Loucy (cell line): Measurements from ENCODE around the gene EEF1AKMT1.

Experiments used
- H2AFZ ChIP-seq: fragments of 200-600 bp; sonication (generic); 2 replicates; pipeline ENCODE4 v1.6.0; 2016; ENCODE audit warnings: antibody characterized with exemption, mild to moderate bottlenecking, low read length, moderate library complexity
- H3F3A ChIP-seq: fragments of 200-600 bp; 2 replicates; pipeline ENCODE4 v1.6.0; 2016; ENCODE audit warnings: antibody characterized with exemption, low read depth, mild to moderate bottlenecking
- H3K27me3 ChIP-seq: fragments of 200-600 bp; sonication (generic); 2 replicates; pipeline ENCODE4 v1.6.1; 2014; ENCODE audit warnings: low read length, mild to moderate bottlenecking; ENCODE audit not compliant: insufficient read depth, poor library complexity, severe bottlenecking
- H3K36me3 ChIP-seq: fragments of 200-600 bp; sonication (generic); 2 replicates; pipeline ENCODE4 v1.6.1; 2016; ENCODE audit warnings: low read length; ENCODE audit not compliant: insufficient read depth
- H3K4me1 ChIP-seq: fragments of 200-600 bp; sonication (generic); 2 replicates; pipeline ENCODE4 v1.5.1; 2014; ENCODE audit warnings: low read length, mild to moderate bottlenecking; ENCODE audit not compliant: insufficient read depth, poor library complexity, severe bottlenecking
- H3K4me2 ChIP-seq: fragments of 200-600 bp; sonication (generic); 2 replicates; pipeline ENCODE4 v1.6.0; 2014; ENCODE audit warnings: antibody characterized with exemption, low read length, low read depth, mild to moderate bottlenecking; ENCODE audit not compliant: poor library complexity, severe bottlenecking
- H3K4me3 ChIP-seq: fragments of 200-600 bp; sonication (generic); 2 replicates; pipeline ENCODE4 v1.5.1; 2014; ENCODE audit warnings: low read length, mild to moderate bottlenecking, mixed read lengths; ENCODE audit not compliant: poor library complexity, severe bottlenecking
- H3K79me2 ChIP-seq: fragments of 200-600 bp; sonication (generic); 2 replicates; pipeline ENCODE4 v1.6.1; 2014; ENCODE audit warnings: low read length; ENCODE audit not compliant: insufficient read depth
- H3K9ac ChIP-seq: fragments of 200-600 bp; sonication (generic); 2 replicates; pipeline ENCODE4 v1.6.0; 2014; ENCODE audit warnings: mild to moderate bottlenecking, low read depth, low read length, moderate library complexity; ENCODE audit not compliant: poor library complexity, severe bottlenecking
- H3K9me2 ChIP-seq: fragments of 200-600 bp; sonication (generic); replicated peaks from 2 replicates; pipeline ENCODE4 v1.6.1; 2016; ENCODE audit warnings: low read depth, low read length, mixed read lengths
- H3K9me3 ChIP-seq: fragments of 200-600 bp; sonication (generic); 2 replicates; pipeline ENCODE4 v1.6.1; 2014; ENCODE audit warnings: mild to moderate bottlenecking, antibody characterized with exemption, low read length, low read depth; ENCODE audit not compliant: insufficient read depth
- H4K20me1 ChIP-seq: fragments of 200-600 bp; sonication (generic); 2 replicates; pipeline ENCODE4 v1.6.0; 2014; ENCODE audit warnings: antibody characterized with exemption, low read length, mild to moderate bottlenecking; ENCODE audit not compliant: insufficient read depth, poor library complexity, severe bottlenecking
- EZH2phosphoT487 ChIP-seq: fragments of 200-600 bp; IDR thresholded peaks from 2 replicates; pipeline ENCODE4 v1.6.1; 2018; ENCODE audit warnings: antibody characterized with exemption, mild to moderate bottlenecking, moderate library complexity, borderline replicate concordance
- TF ChIP-seq, protein P1 (sequence below): fragments of 200-600 bp; sonication (generic); conservative IDR thresholded peaks from 2 replicates; pipeline ENCODE4 v1.5.1; 2014; ENCODE audit warnings: mild to moderate bottlenecking, antibody characterized with exemption, low read length

EEF1AKMT1 gene

DNA sequence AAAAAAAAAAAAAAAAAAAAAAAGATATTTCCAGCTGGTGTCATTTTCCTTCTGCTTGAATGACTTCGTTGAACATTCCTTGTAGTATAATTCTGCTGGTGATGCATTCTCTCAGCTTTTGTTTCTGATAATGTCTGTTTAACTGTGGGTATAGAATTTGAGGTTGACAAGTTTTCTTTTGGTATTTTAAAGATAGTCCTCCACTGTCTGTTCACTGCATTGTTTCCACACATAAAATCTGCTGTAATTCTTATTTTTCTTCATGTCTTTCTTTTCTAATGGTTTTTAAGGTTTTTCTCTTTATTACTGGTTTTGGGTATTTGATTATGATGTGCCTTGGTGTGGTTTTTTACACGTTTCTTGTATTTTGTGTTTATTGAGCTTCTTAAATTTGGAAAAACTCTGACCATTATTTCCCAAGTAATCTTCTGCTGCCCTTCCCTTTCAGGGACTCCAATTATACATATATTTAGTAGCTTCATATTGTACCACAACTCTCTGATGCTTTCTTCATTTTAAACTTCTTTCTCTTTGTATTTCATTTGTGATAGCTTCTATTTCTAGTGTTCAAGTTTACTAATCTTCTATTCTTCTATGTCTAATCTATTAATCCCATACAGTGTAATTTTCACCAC, 6.3 kb downstream of the EEF1AKMT1 start:
- H3K9me3 ChIP-seq, result peaks cover 19% of the 10 kb centered on the region; the same call in 1 of the 2 replicates
- H3K4me3 ChIP-seq, result no peak overlapping the region
- no peak overlapping the region for H3K9ac ChIP-seq
- TF ChIP-seq, protein P1, sequence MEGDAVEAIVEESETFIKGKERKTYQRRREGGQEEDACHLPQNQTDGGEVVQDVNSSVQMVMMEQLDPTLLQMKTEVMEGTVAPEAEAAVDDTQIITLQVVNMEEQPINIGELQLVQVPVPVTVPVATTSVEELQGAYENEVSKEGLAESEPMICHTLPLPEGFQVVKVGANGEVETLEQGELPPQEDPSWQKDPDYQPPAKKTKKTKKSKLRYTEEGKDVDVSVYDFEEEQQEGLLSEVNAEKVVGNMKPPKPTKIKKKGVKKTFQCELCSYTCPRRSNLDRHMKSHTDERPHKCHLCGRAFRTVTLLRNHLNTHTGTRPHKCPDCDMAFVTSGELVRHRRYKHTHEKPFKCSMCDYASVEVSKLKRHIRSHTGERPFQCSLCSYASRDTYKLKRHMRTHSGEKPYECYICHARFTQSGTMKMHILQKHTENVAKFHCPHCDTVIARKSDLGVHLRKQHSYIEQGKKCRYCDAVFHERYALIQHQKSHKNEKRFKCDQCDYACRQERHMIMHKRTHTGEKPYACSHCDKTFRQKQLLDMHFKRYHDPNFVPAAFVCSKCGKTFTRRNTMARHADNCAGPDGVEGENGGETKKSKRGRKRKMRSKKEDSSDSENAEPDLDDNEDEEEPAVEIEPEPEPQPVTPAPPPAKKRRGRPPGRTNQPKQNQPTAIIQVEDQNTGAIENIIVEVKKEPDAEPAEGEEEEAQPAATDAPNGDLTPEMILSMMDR, result no peak
- no peak for TF ChIP-seq EZH2phosphoT487
- H3K79me2 ChIP-seq, result peaks cover 21% of the 10 kb centered on the region
- peaks cover 8% of the 10 kb centered on the region; the same call in 1 of the 2 replicates for H3K36me3 ChIP-seq
- H3F3A ChIP-seq, result no peaks in the 10 kb centered on the region; the same call in 1 of the 2 replicates
- H2AFZ ChIP-seq, result no peak overlapping the region
- H3K27me3 ChIP-seq, result no peaks in the 10 kb centered on the region
- H4K20me1 ChIP-seq, result no peaks in the 10 kb centered on the region
- no peaks in the 10 kb centered on the region for H3K9me2 ChIP-seq
- H3K4me1 ChIP-seq, result peaks cover 23% of the 10 kb centered on the region
- H3K4me2 ChIP-seq, result no peak overlapping the region

DNA sequence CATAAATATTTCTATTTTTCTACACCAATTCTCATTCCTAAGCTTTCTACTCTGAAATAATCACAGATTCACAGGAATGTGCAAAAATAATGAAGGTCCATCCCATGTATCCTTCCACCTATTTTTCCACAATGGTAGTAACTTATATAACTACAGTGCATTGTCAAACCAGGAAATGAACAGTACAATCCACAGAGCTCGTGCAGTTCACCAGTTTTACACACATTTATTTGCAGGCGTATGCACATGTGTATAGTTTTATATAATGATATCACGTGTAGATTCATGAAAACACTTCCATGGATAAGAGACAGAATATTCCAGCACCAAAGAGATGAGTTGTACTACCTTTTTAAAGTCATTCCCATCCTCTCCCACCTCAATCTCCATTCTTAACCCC, 12.9 kb downstream of the EEF1AKMT1 start:
- no peak overlapping the region for H3K9ac ChIP-seq
- no peaks in the 10 kb centered on the region for H3K27me3 ChIP-seq
- H3K4me1 ChIP-seq, result no peaks in the 10 kb centered on the region
- H3K4me3 ChIP-seq, result no peak overlapping the region
- H3K4me2 ChIP-seq, result no peak overlapping the region
- no peaks in the 10 kb centered on the region for H3K36me3 ChIP-seq
- no peak overlapping the region for H2AFZ ChIP-seq
- H3F3A ChIP-seq, result no peaks in the 10 kb centered on the region
- H4K20me1 ChIP-seq, result no peaks in the 10 kb centered on the region
- no peaks in the 10 kb centered on the region for H3K9me2 ChIP-seq
- no peaks in the 10 kb centered on the region for H3K79me2 ChIP-seq
- no peak for TF ChIP-seq EZH2phosphoT487
- TF ChIP-seq, protein P1, result no peak
- H3K9me3 ChIP-seq, result 0 out of 2 replicates have a peak, but pooled peaks cover under 1% of the 10 kb centered on the region

DNA sequence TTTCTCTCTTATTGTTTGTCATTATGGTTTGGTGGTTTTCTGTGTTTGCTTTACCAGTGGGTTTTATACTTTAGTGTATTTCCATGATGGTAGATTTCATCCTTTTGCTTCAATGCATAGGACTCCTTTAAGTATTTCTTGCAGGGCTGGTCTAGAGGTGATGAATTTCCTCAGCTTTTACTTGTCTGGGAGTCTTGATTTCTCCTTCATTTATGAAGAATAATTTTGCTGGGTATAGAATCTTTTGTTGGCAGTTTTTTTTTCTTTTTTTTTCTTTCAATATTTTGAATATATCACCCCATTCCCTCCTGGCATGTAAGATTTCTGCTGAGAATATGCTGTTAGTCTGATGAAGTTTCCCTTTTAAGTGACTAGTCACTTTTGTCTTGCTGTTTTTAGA, 19.8 kb downstream of the EEF1AKMT1 start:
- Histone ChIP-seq H3K9me2 (no peaks in the 10 kb centered on the region), H3K9ac (no peak overlapping the region), H3K36me3 (no peaks in the 10 kb centered on the region), H2AFZ (no peak overlapping the region), H3K4me2 (no peak overlapping the region), H3K79me2 (no peaks in the 10 kb centered on the region), H3K4me1 (no peaks in the 10 kb centered on the region), H3K9me3 (peaks cover 13% of the 10 kb centered on the region), H3K4me3 (no peak overlapping the region), H3K27me3 (no peaks in the 10 kb centered on the region), H3F3A (no peaks in the 10 kb centered on the region), H4K20me1 (no peaks in the 10 kb centered on the region)
- TF ChIP-seq, protein P1, result no peak
- TF ChIP-seq EZH2phosphoT487, result no peak
